Keratinocyte (primary cell): ENCODE results near the gene FOXK2. TPM values are rescaled to one million over a fixed set of nuclear protein-coding genes. Genes with fewer than 3 reads are reported as not detected.
"Not testable (repeated sequence)": the region's sequence is repeated elsewhere in the genome, so short reads cannot be mapped to it uniquely, and the experiment has no call there.

Experiments
- DNase-seq: peaks from one replicate; pipeline ENCODE4 v3.0.0-alpha.2; 2011; ENCODE audit warnings: low read depth, missing footprints, low spot score
- FAIRE-seq: peaks from 2 replicates; lab custom pipeline; 2011; peaks lifted over from hg19 to GRCh38; lab: Jason Lieb, UNC
- H2AFZ ChIP-seq: 2 replicates; pipeline ENCODE4 v1.6.0; 2012; ENCODE audit warnings: low read length, control low read depth, inconsistent platforms; ENCODE audit not compliant: control insufficient read depth
- H3K27ac ChIP-seq: 2 replicates; pipeline ENCODE4 v1.5.1; 2011; ENCODE audit warnings: low read length; ENCODE audit not compliant: control insufficient read depth, insufficient read depth
- H3K27me3 ChIP-seq: 3 replicates; pipeline ENCODE4 v1.6.0; 2011; ENCODE audit warnings: low read length; ENCODE audit not compliant: control insufficient read depth, insufficient read depth; ENCODE audit errors: extremely low read depth
- H3K36me3 ChIP-seq, 2 experiments: 2 replicates in 1 of 2; 3 replicates in 1 of 2; pipeline ENCODE4 v1.5.1; 2011; ENCODE audit warnings: low read length in 2 of 2, mild to moderate bottlenecking in 1 of 2; ENCODE audit not compliant: control insufficient read depth in 2 of 2, insufficient read depth in 2 of 2; ENCODE audit errors: extremely low read depth in 1 of 2
- H3K4me1 ChIP-seq: 3 replicates; pipeline ENCODE4 v1.5.1; 2011; ENCODE audit warnings: low read length; ENCODE audit not compliant: control insufficient read depth, insufficient read depth; ENCODE audit errors: extremely low read depth
- H3K4me2 ChIP-seq: 3 replicates; pipeline ENCODE4 v1.6.0; 2011; ENCODE audit warnings: low read depth, low read length; ENCODE audit not compliant: control insufficient read depth, insufficient read depth; ENCODE audit errors: extremely low read depth
- H3K4me3 ChIP-seq, 3 experiments: fragments of 200-600 bp in 1 of 3; sonication (generic) in 1 of 3; 2 replicates in 2 of 3; 3 replicates in 1 of 3; pipeline ENCODE4 v1.5.1; 2011 to 2016; ENCODE audit warnings: low read length in 3 of 3, mild to moderate bottlenecking in 3 of 3, control low read depth in 2 of 3, inconsistent platforms in 1 of 3, low read depth in 1 of 3, mixed read lengths in 1 of 3, mixed run types in 1 of 3, moderate library complexity in 1 of 3; ENCODE audit not compliant: control insufficient read depth in 2 of 3, insufficient read depth in 2 of 3; ENCODE audit errors: extremely low read depth in 1 of 3
- H3K79me2 ChIP-seq: 2 replicates; pipeline ENCODE4 v1.6.0; 2012; ENCODE audit warnings: low read length; ENCODE audit not compliant: control insufficient read depth, insufficient read depth
- H3K9ac ChIP-seq: 3 replicates; pipeline ENCODE4 v1.6.0; 2011; ENCODE audit warnings: low read length; ENCODE audit not compliant: control insufficient read depth, insufficient read depth; ENCODE audit errors: extremely low read depth
- H3K9me1 ChIP-seq: 3 replicates; pipeline ENCODE4 v1.6.0; 2011; ENCODE audit warnings: low read length; ENCODE audit not compliant: control insufficient read depth, insufficient read depth; ENCODE audit errors: extremely low read depth
- H3K9me3 ChIP-seq: 2 replicates; pipeline ENCODE4 v1.5.1; 2012; ENCODE audit warnings: low read depth, low read length; ENCODE audit not compliant: control insufficient read depth
- H4K20me1 ChIP-seq: 3 replicates; pipeline ENCODE4 v1.6.0; 2011; ENCODE audit warnings: low read length; ENCODE audit not compliant: control insufficient read depth, insufficient read depth; ENCODE audit errors: extremely low read depth
- EZH2 ChIP-seq: IDR thresholded peaks from one replicate; pipeline ENCODE4 v1.6.1; 2012; ENCODE audit warnings: inconsistent platforms, mild to moderate bottlenecking, low read length, moderate library complexity
- dilution Hi-C: fragments of 300-500 bp; cut with MboI; formaldehyde crosslinking; loops from one replicate; pipeline ENCODE4 v1.7.0; 2020; ENCODE audit warnings: low sequenced_read_pairs; ENCODE audit not compliant: extremely low pct_ligation_motif_present
- polyA plus RNA-seq, 5 experiments: library from polyadenylated mRNA; depleted of rRNA in 3 of 5; stranded (reverse) in 3 of 5; stranded (forward) in 1 of 5; unstranded in 1 of 5; fragments of >200 nt; gene quantifications; 1 replicate in 1 of 5; 2 replicates in 3 of 5; 3 replicates in 1 of 5; pipeline versions ENCODE4 v1.2.1 to v1.2.3, GENCODE V29; 2011 to 2012; ENCODE audit warnings: missing spikeins in 2 of 5, low read depth in 1 of 5, low replicate concordance in 1 of 5
- TF ChIP-seq, protein P1 (sequence below), 3 experiments: IDR thresholded peaks in 1 of 3; conservative IDR thresholded peaks in 1 of 3; optimal IDR thresholded peaks in 1 of 3; 2 replicates in 2 of 3; 3 replicates in 1 of 3; pipeline versions ENCODE3 to v1.5.1; 2011; ENCODE audit warnings: low read length in 3 of 3, mild to moderate bottlenecking in 3 of 3, moderate library complexity in 2 of 3, control low read depth in 1 of 3, inconsistent platforms in 1 of 3; ENCODE audit not compliant: insufficient read depth in 2 of 3; ENCODE audit errors: extremely low read depth in 1 of 3

FOXK2 gene
- polyA plus RNA-seq, 1 donor (not counting 4 experiments of a cell fraction or from before 2014, with no cell fraction given): 43.9 TPM

DNA sequence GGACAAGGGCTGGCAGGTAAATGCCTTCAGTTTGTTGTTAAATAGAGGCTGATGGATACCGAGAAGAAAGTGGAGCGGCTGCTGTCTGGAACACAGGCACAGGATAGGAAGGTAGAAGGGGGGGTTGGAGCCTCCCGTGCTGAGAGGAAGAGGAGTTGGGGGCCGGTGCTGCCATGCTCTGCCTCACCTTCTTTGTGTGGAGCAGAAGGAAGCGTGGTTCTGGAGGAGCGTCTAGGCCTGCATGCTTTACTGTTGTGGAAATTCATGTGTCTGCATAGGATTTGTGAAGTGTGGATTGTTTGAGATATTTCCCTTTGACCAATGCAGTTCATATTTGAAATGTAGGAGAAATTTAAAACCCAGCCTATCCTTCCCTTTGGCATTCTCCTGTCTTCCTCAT, 52.3 kb downstream of the FOXK2 start:
- Histone ChIP-seq H2AFZ (no peak overlapping the region), H3K27ac (no peak overlapping the region), H3K9ac (no peak overlapping the region), H3K27me3 (no peaks in the 10 kb centered on the region), H3K4me2 (no peak overlapping the region), H3K9me1 (no peaks in the 10 kb centered on the region), H3K36me3 (peaks cover 44 to 61% of the 10 kb centered on the region in 2 experiments), H3K9me3 (no peaks in the 10 kb centered on the region), H3K79me2 (peaks cover 64% of the 10 kb centered on the region), H4K20me1 (peaks cover 24% of the 10 kb centered on the region), H3K4me3 (no peak overlapping the region), H3K4me1 (no peaks in the 10 kb centered on the region)
- dilution Hi-C loops: no loop called here
- TF ChIP-seq, protein P1, sequence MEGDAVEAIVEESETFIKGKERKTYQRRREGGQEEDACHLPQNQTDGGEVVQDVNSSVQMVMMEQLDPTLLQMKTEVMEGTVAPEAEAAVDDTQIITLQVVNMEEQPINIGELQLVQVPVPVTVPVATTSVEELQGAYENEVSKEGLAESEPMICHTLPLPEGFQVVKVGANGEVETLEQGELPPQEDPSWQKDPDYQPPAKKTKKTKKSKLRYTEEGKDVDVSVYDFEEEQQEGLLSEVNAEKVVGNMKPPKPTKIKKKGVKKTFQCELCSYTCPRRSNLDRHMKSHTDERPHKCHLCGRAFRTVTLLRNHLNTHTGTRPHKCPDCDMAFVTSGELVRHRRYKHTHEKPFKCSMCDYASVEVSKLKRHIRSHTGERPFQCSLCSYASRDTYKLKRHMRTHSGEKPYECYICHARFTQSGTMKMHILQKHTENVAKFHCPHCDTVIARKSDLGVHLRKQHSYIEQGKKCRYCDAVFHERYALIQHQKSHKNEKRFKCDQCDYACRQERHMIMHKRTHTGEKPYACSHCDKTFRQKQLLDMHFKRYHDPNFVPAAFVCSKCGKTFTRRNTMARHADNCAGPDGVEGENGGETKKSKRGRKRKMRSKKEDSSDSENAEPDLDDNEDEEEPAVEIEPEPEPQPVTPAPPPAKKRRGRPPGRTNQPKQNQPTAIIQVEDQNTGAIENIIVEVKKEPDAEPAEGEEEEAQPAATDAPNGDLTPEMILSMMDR (optimal IDR thresholded peaks at IDR 0.05 in 1 of 3, IDR thresholded peaks at IDR 0.05 in 1 of 3, conservative IDR thresholded peaks at IDR 0.05 in 1 of 3; ENCODE audit: extremely low read depth in 1 of 3, insufficient read depth in 2 of 3, low read length in 3 of 3): no peak
- no peak for TF ChIP-seq EZH2
- FAIRE-seq (no peak), DNase-seq (no peak)

DNA sequence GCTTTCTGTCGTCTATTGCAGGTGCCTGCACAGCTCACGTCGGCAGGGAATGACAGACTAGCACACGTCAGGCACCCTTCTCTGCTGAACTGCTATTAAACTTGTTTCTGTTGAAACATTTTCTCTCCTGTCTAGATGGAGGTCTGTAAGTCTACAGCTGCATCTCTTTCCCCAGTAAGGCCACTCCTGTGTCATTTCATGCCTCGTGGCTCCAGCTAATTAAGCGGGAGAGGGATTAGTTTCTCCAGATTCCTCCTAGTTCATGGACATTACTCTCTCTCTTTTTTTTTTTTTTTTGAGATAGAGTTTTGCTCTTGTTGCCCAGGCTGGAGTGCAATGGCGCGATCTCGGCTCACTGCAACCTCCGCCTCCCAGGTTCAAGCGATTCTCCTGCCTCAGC, 54.5 kb downstream of the FOXK2 start:
- Histone ChIP-seq H3K27me3 (no peaks in the 10 kb centered on the region), H3K9ac (no peak overlapping the region), H3K9me1 (no peaks in the 10 kb centered on the region), H3K79me2 (peaks cover 53% of the 10 kb centered on the region), H4K20me1 (peaks cover 13% of the 10 kb centered on the region), H3K36me3 (peaks cover 33 to 44% of the 10 kb centered on the region in 2 experiments), H3K27ac (no peak overlapping the region), H3K9me3 (no peaks in the 10 kb centered on the region), H3K4me3 (no peak overlapping the region), H3K4me2 (no peak overlapping the region), H2AFZ (no peak overlapping the region), H3K4me1 (no peaks in the 10 kb centered on the region)
- FAIRE-seq (no peak), DNase-seq (no peak)
- dilution Hi-C loops: no loop called here
- TF ChIP-seq, protein P1 (optimal IDR thresholded peaks at IDR 0.05 in 1 of 3, IDR thresholded peaks at IDR 0.05 in 1 of 3, conservative IDR thresholded peaks at IDR 0.05 in 1 of 3; ENCODE audit: extremely low read depth in 1 of 3, insufficient read depth in 2 of 3, low read length in 3 of 3): no peak
- no peak for TF ChIP-seq EZH2

DNA sequence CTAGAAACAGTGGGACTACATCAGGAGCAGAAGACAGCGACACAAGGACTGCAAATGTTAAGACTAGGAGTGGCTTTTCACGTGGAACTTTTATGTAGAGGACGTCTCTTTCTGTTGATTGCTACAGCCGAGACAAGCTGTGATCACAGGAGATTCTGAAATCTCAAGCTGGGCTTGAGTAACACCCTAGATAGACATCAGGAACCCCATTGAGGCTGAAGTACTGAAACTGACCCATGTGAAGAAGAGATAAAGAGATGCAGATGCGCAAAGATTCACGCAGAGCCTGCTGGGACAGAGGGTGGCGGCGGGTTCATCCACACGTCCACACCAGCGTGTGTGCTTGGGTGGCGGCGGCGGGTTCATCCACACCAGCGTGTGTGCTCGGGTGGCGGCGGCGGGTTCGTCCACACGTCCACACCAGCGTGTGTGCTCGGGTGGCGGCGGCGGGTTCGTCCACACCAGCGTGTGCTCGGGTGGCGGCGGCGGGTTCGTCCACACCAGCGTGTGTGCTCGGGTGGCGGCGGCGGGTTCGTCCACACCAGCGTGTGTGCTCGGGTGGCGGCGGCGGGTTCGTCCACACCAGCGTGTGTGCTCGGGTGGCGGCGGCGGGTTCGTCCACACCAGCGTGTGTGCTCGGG, 56.2 kb downstream of the FOXK2 start:
- H3K9me1 ChIP-seq, FAIRE-seq, H3K4me2 ChIP-seq, H3K9me3 ChIP-seq, H3K4me1 ChIP-seq, dilution Hi-C loops, H3K9ac ChIP-seq, H3K27me3 ChIP-seq, DNase-seq, H3K27ac ChIP-seq, H2AFZ ChIP-seq, H4K20me1 ChIP-seq, H3K4me3 ChIP-seq: not testable (repeated sequence)
- Histone ChIP-seq H3K79me2 (peaks cover 43% of the 10 kb centered on the region), H3K36me3 (peaks cover 24 to 32% of the 10 kb centered on the region in 2 experiments)
